GM12878 (cell line): Measurements from ENCODE around the gene REEP3. TPM values are rescaled to one million over a fixed set of nuclear protein-coding genes. Genes with fewer than 3 reads are reported as not detected.

Experiments used
- CBFB ChIP-seq: IDR thresholded peaks from 2 replicates; pipeline ENCODE4 v1.6.1; 2016; ENCODE audit warnings: antibody characterized with exemption, low read depth
- CEBPB ChIP-seq, 2 experiments: fragments of 150-350 bp in 1 of 2; IDR thresholded peaks; 2 replicates each; pipeline ENCODE4 v1.6.1; 2012 to 2014; ENCODE audit warnings: low read depth in 2 of 2, low read length in 2 of 2, borderline replicate concordance in 1 of 2, inconsistent platforms in 1 of 2
- CREB1 ChIP-seq: IDR thresholded peaks from 2 replicates; pipeline ENCODE4 v1.6.1; 2012; ENCODE audit warnings: low read depth, mild to moderate bottlenecking, inconsistent platforms
- EZH2 ChIP-seq: IDR thresholded peaks from 2 replicates; pipeline ENCODE4 v1.6.1; 2012; ENCODE audit warnings: low read depth, mild to moderate bottlenecking, control low read depth, inconsistent platforms, low read length, borderline replicate concordance; ENCODE audit not compliant: control insufficient read depth
- FOS ChIP-seq: IDR thresholded peaks from 3 replicates; pipeline ENCODE4 v1.6.1; 2011; ENCODE audit warnings: borderline replicate concordance; ENCODE audit not compliant: insufficient read length; ENCODE audit errors: extremely low read depth
- FOXM1 ChIP-seq: IDR thresholded peaks from 2 replicates; pipeline ENCODE4 v1.6.1; 2012; ENCODE audit warnings: low read depth, mild to moderate bottlenecking, inconsistent platforms, low read length, moderate library complexity
- GABPA ChIP-seq: IDR thresholded peaks from 2 replicates; pipeline ENCODE4 v1.6.1; 2014; ENCODE audit warnings: antibody characterized with exemption, low read depth, mild to moderate bottlenecking, inconsistent platforms
- HDGF ChIP-seq: fragments of 450-650 bp; IDR thresholded peaks from 2 replicates; pipeline ENCODE4 v1.6.1; 2016; ENCODE audit warnings: antibody characterized with exemption
- IKZF1 ChIP-seq: fragments of 450-650 bp; conservative IDR thresholded peaks from 2 replicates; pipeline ENCODE4 v1.6.1; 2017; ENCODE audit warnings: antibody characterized with exemption, mild to moderate bottlenecking
- KDM1A ChIP-seq: fragments of 200-600 bp; sonication (generic); IDR thresholded peaks from 2 replicates; pipeline ENCODE4 v1.6.1; 2016; ENCODE audit warnings: borderline replicate concordance
- MEF2B ChIP-seq: fragments of 450-650 bp; IDR thresholded peaks from 2 replicates; pipeline ENCODE4 v1.6.1; 2018; ENCODE audit warnings: mild to moderate bottlenecking, moderate library complexity; ENCODE audit not compliant: partially characterized antibody, poor library complexity, severe bottlenecking
- MXI1 ChIP-seq: fragments of 150-350 bp; IDR thresholded peaks from 2 replicates; pipeline ENCODE4 v1.6.1; 2011; ENCODE audit warnings: low read depth, mild to moderate bottlenecking, inconsistent platforms, low read length, improper control_type of control experiment
- NFIC ChIP-seq: IDR thresholded peaks from 2 replicates; pipeline ENCODE4 v1.6.1; 2012; ENCODE audit warnings: low read depth, mild to moderate bottlenecking, inconsistent platforms, low read length, moderate library complexity
- POLR2AphosphoS5 ChIP-seq: IDR thresholded peaks from 2 replicates; pipeline ENCODE4 v1.6.1; 2011; ENCODE audit warnings: mild to moderate bottlenecking, low read length, inconsistent platforms
- POU2F2 ChIP-seq: IDR thresholded peaks from 3 replicates; pipeline ENCODE4 v1.6.1; 2011; ENCODE audit warnings: low read depth, mild to moderate bottlenecking, low read length, borderline replicate concordance
- RAD21 ChIP-seq: IDR thresholded peaks from 2 replicates; pipeline ENCODE4 v1.6.1; 2011; ENCODE audit warnings: mild to moderate bottlenecking, low read depth, low read length, moderate library complexity; ENCODE audit not compliant: insufficient read depth
- RBBP5 ChIP-seq: fragments of 200-600 bp; sonication (generic); conservative IDR thresholded peaks from 2 replicates; pipeline ENCODE4 v1.6.1; 2016
- RCOR1 ChIP-seq: conservative IDR thresholded peaks from 2 replicates; pipeline ENCODE4 v1.6.1; 2012; ENCODE audit warnings: low read depth, low read length, improper control_type of control experiment
- RUNX3 ChIP-seq: IDR thresholded peaks from 2 replicates; pipeline ENCODE4 v1.6.1; 2012; ENCODE audit warnings: low read length, inconsistent platforms
- SMC3 ChIP-seq: IDR thresholded peaks from 2 replicates; pipeline ENCODE4 v1.6.1; 2011; ENCODE audit warnings: low read length, improper control_type of control experiment, borderline replicate concordance
- SREBF1 ChIP-seq: IDR thresholded peaks from 2 replicates; pipeline ENCODE4 v1.6.1; 2012; ENCODE audit warnings: mild to moderate bottlenecking, low read length
- TAF1 ChIP-seq: IDR thresholded peaks from 2 replicates; pipeline ENCODE4 v1.6.1; 2011; ENCODE audit warnings: mild to moderate bottlenecking, low read depth, low read length, borderline replicate concordance
- TCF3 ChIP-seq: IDR thresholded peaks from 2 replicates; pipeline ENCODE4 v1.6.1; 2012; ENCODE audit warnings: low read depth, mild to moderate bottlenecking, low read length, borderline replicate concordance; ENCODE audit not compliant: insufficient read depth
- WRNIP1 ChIP-seq: IDR thresholded peaks from 2 replicates; pipeline ENCODE4 v1.6.1; 2011; ENCODE audit warnings: low read depth, low read length, improper control_type of control experiment, borderline replicate concordance
- polyA plus RNA-seq, 11 experiments: library from polyadenylated mRNA; depleted of rRNA in 4 of 11; unstranded in 6 of 11; stranded (reverse) in 5 of 11; fragments of >200 nt; fragmentation: Nextera tagmentation in 4 of 11; fragmentation: Illumina TruSeq in 1 of 11; extraction: Ambion mirVana in 4 of 11; extraction: Trizol in 1 of 11; gene quantifications; 1 replicate in 1 of 11; 2 replicates in 10 of 11; pipeline versions ENCODE4 v1.2.1 to v1.2.3, GENCODE V29; 2011 to 2016; ENCODE audit warnings: inconsistent platforms in 2 of 11, missing spikeins in 2 of 11, low read depth in 1 of 11
- total RNA-seq, 4 experiments: library from RNA; depleted of rRNA in 3 of 4; stranded (reverse); fragments of >200 nt in 3 of 4; fragmentation: Illumina TruSeq in 1 of 4; extraction: Trizol in 1 of 4; gene quantifications; 2 replicates each; pipeline versions ENCODE4 v1.2.1 to v1.2.3, GENCODE V29; 2013 to 2021
- TF ChIP-seq, protein P1 (sequence below): fragments of 450-650 bp; IDR thresholded peaks from 2 replicates; pipeline ENCODE4 v1.6.1; 2016; ENCODE audit warnings: mild to moderate bottlenecking
- TF ChIP-seq, protein P2 (sequence below): IDR thresholded peaks from 2 replicates; pipeline ENCODE4 v1.6.1; 2011; ENCODE audit warnings: borderline replicate concordance, low read depth, mild to moderate bottlenecking, moderate library complexity, mixed read lengths, low read length; ENCODE audit not compliant: insufficient read depth; ENCODE audit errors: extremely low read length

REEP3 gene
- total and polyA plus RNA-seq, 10 of the 15 experiments (the other 5 are each of a cell fraction or from before 2014, with no cell fraction given) = 4.9 to 25.9 (median 16.2) TPM

DNA sequence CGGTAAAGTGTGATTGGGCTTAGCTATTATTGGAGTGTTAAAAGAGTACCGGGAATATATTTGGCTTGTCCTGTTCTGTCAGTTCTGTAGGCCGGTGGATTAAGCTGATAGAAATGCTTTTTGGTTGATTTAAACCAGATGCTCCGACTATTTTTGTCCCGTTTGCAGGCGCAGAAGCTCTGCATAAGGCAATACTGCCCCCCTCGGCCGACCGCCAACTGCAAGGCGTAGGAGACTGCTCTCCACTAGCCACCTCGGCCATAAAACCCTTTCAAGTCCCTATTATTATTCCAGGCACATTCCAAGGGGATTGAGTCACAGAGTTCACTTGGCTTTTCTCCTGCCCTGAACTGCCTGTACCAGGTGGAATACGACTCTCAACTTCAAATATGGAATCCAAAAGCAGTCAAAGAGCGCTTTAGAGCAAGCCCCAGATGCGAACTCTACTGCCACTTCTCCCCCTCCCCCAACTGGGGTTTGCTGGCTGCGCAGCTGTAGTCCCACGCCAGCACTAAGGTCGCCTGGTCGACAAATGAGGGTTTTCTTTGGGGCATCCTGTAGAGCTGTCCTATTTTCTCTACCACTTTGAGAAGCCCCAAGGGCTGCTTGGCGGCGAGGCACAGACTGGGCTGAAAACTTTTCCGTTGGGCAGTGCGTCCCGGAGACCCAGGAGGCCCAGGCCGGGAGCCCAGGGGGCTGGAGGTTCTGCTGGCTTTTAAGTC, 108.3 kb downstream of the REEP3 start (continued):
- TF ChIP-seq KDM1A (no peak), RUNX3 (peak; percentile 85), FOS (no peak), CREB1 (no peak; the same call in 1 of the 2 replicates), WRNIP1 (peak; percentile 76; the same call in 1 of the 2 replicates), HDGF (no peak), FOXM1 (peak; percentile 10; the same call in 1 of the 2 replicates), EZH2 (no peak), IKZF1 (peak; percentile 89), CBFB (peak; percentile 38; the same call in 1 of the 2 replicates), MXI1 (0 out of 2 replicates have a peak, but pooled peaks have one; percentile 9), MEF2B (peak; percentile 68), CEBPB (IDR thresholded peaks at IDR 0.05; ENCODE audit: borderline replicate concordance in 1 of 2, low read depth in 2 of 2, low read length in 2 of 2) (no peak), POLR2AphosphoS5 (no peak; the same call in 1 of the 2 replicates), NFIC (peak; percentile 7; the same call in 1 of the 2 replicates), SREBF1 (no peak), SMC3 (peak; percentile 53), GABPA (no peak), TCF3 (peak; percentile 13; the same call in 1 of the 2 replicates), RCOR1 (0 out of 2 replicates have a peak, but pooled peaks have one; percentile 39), POU2F2 (peak; percentile 50; the same call in 1 of the 3 replicates), RBBP5 (no peak), RAD21 (peak; percentile 87), TAF1 (no peak)
- TF ChIP-seq, protein P1, sequence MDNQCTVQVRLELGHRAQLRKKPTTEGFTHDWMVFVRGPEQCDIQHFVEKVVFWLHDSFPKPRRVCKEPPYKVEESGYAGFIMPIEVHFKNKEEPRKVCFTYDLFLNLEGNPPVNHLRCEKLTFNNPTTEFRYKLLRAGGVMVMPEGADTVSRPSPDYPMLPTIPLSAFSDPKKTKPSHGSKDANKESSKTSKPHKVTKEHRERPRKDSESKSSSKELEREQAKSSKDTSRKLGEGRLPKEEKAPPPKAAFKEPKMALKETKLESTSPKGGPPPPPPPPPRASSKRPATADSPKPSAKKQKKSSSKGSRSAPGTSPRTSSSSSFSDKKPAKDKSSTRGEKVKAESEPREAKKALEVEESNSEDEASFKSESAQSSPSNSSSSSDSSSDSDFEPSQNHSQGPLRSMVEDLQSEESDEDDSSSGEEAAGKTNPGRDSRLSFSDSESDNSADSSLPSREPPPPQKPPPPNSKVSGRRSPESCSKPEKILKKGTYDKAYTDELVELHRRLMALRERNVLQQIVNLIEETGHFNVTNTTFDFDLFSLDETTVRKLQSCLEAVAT = peak; percentile 70
- TF ChIP-seq, protein P2, sequence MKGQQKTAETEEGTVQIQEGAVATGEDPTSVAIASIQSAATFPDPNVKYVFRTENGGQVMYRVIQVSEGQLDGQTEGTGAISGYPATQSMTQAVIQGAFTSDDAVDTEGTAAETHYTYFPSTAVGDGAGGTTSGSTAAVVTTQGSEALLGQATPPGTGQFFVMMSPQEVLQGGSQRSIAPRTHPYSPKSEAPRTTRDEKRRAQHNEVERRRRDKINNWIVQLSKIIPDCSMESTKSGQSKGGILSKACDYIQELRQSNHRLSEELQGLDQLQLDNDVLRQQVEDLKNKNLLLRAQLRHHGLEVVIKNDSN = no peak
